Heart left ventricle (tissue), 13 donors: ENCODE measurements around the gene JOSD1.

ENCODE experiments used
- CTCF ChIP-seq, 12 donors: fragments of 200-600 bp; sonication (generic) in 4 of 12; IDR thresholded peaks; one replicate each; pipeline versions ENCODE4 v1.5.0 to v1.8.0; 2018 to 2022; ENCODE audit warnings: antibody characterized with exemption in 12 of 12, mild to moderate bottlenecking in 5 of 12
- POLR2A ChIP-seq, 2 donors: fragments of 450-650 bp; IDR thresholded peaks; one replicate each; pipeline ENCODE4 v1.6.1; 2017; ENCODE audit warnings: antibody characterized with exemption in 2 of 2, mild to moderate bottlenecking in 2 of 2, moderate library complexity in 2 of 2
- donor health status: ischemic (EF 13 %, LVEDD 7.1; RV severe dilation, severe dysfunction).
- donor health status: DM: no; HTN: yes; CAD: no.
- donor health status: DM: no; HTN: no; CAD: no.
- donor health status: ischemic (EF 25% LVEDD 6.9; RV normal size, moderate dysfunction).
- donor health status: ischemic (EF 25% LVEDD 5.7; RV mildly dilated, moderate dysfunction).
- donor health status: ischemic (EF 35%, LVEDD 5.7; RV mildly dilated, moderate dysfunction).
- donor health status: nonischemic (EF 11% LVEDD 7.7; RV severe dilation, severe dysfunction).
- donor health status: DM: yes; HTN: yes; CAD: no.
- donor health status: PGD.
- donor health status: ischemic (EF 29% LVEDD 5.4; RV normal size, mild dysfunction).
- donor health status: nonischemic (EF 23%, LVEDD 6.1; RV moderate dilation, normal function).

GRCh38 chr22:38706101-38706900 lies 5.6 kb upstream of the JOSD1 start:
- no peak for TF ChIP-seq CTCF (IDR thresholded peaks at IDR 0.05)
- TF ChIP-seq POLR2A (IDR thresholded peaks at IDR 0.05) = no peak
